ENCODE data around the gene OOSP2.

OOSP2 gene

GRCh38 chr11:60064111-60064510 is 23.9 kb downstream of the OOSP2 start:
- TF ChIP-seq FOXP2 (optimal IDR thresholded peaks at IDR 0.05; ENCODE audit: borderline replicate concordance, extremely low read depth, extremely low read length, insufficient read depth) (no peak), POLR2AphosphoS5 (IDR thresholded peaks at IDR 0.05; ENCODE audit: low read depth, low read length) (no peak), SIN3A (IDR thresholded peaks at IDR 0.05; ENCODE audit: borderline replicate concordance, insufficient read depth, low read length) (no peak), TAF1 (IDR thresholded peaks at IDR 0.05; ENCODE audit: borderline replicate concordance, insufficient read depth, low read length) (no peak), REST (IDR thresholded peaks at IDR 0.05; ENCODE audit: insufficient read depth in 1 of 2, low read depth in 2 of 2, low read length in 2 of 2) (no peak)

- no peak for TF ChIP-seq REST (IDR thresholded peaks at IDR 0.05; ENCODE audit: insufficient read depth in 1 of 2, low read depth in 2 of 2, low read length in 2 of 2)
- TF ChIP-seq POLR2AphosphoS5 (IDR thresholded peaks at IDR 0.05; ENCODE audit: low read depth, low read length) = no peak
- no peak for TF ChIP-seq SIN3A (IDR thresholded peaks at IDR 0.05; ENCODE audit: borderline replicate concordance, insufficient read depth, low read length)
- no peak for TF ChIP-seq FOXP2 (optimal IDR thresholded peaks at IDR 0.05; ENCODE audit: borderline replicate concordance, extremely low read depth, extremely low read length, insufficient read depth)
- no peak for TF ChIP-seq TAF1 (IDR thresholded peaks at IDR 0.05; ENCODE audit: borderline replicate concordance, insufficient read depth, low read length)
Measured at GRCh38 chr11:60065801-60066200, 25.6 kb downstream of the OOSP2 start.

GRCh38 chr11:60069450-60069849 is 29.2 kb downstream of the OOSP2 start:
- TF ChIP-seq FOXP2 (optimal IDR thresholded peaks at IDR 0.05; ENCODE audit: borderline replicate concordance, extremely low read depth, extremely low read length, insufficient read depth) = no peak
- TF ChIP-seq TAF1 (IDR thresholded peaks at IDR 0.05; ENCODE audit: borderline replicate concordance, insufficient read depth, low read length) = no peak
- no peak for TF ChIP-seq SIN3A (IDR thresholded peaks at IDR 0.05; ENCODE audit: borderline replicate concordance, insufficient read depth, low read length)
- no peak for TF ChIP-seq REST (IDR thresholded peaks at IDR 0.05; ENCODE audit: insufficient read depth in 1 of 2, low read depth in 2 of 2, low read length in 2 of 2)
- TF ChIP-seq POLR2AphosphoS5 (IDR thresholded peaks at IDR 0.05; ENCODE audit: low read depth, low read length) = no peak

DNA sequence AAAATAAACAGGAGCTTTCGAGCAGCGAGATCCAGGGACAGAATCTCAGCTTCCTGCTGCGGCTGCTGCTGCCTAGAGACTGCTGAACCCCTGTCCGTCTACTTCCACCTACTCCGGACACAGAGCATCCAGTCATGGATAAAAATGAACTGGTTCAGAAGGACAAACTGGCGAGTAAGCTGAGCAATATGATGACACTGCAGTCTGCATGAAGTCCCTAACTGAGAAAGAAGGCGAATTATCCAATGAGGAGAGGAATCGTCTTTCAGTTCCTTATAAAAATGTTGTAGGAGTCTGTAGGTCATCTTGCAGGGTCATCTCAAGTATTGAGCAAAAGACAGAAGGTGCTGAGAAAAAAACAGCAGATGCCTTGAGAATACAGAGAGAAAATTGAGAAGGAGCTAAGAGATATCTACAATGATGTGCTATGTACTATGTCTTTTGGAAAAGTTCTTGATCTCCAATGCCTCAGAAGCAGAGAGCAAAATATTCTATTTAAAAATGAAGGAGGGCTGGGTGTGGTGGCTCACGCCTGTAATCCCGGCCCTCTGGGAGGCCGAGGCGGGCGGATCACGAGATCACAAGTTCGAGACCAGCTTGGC is 37.1 kb downstream of the OOSP2 start:
- TF ChIP-seq SIN3A (IDR thresholded peaks at IDR 0.05; ENCODE audit: borderline replicate concordance, insufficient read depth, low read length) = no peak
- no peak for TF ChIP-seq TAF1 (IDR thresholded peaks at IDR 0.05; ENCODE audit: borderline replicate concordance, insufficient read depth, low read length)
- no peak for TF ChIP-seq POLR2AphosphoS5 (IDR thresholded peaks at IDR 0.05; ENCODE audit: low read depth, low read length)
- no peak for TF ChIP-seq REST (IDR thresholded peaks at IDR 0.05; ENCODE audit: insufficient read depth in 1 of 2, low read depth in 2 of 2, low read length in 2 of 2)
- TF ChIP-seq FOXP2 (optimal IDR thresholded peaks at IDR 0.05; ENCODE audit: borderline replicate concordance, extremely low read depth, extremely low read length, insufficient read depth) = no peak
